IMR-90 (cell line): Measurements from ENCODE around the gene GPR17. TPM values are rescaled to one million over a fixed set of nuclear protein-coding genes. Genes with fewer than 3 reads are reported as not detected.

Experiments used
- ATAC-seq: fragments of 200-7000 bp; cut with Tn5 transposase; 2 replicates; pipeline ENCODE4 v1.9.1; 2020; ENCODE audit warnings: low read depth, mild to moderate bottlenecking, moderate library complexity
- BruUV-seq: library from RNA; stranded (reverse); fragments of 400-500 nt; replicated peaks from 2 replicates; lab custom pipeline; 2021; lab: Mats Ljungman, UMichigan
- CTCF ChIA-PET: fragments of 300-600 bp; formaldehyde crosslinking; extraction: SDS; loops from one replicate; lab custom pipeline; 2021; ENCODE audit warnings: antibody characterized with exemption; lab: Yijun Ruan, JAX
- POLR2A ChIA-PET: fragments of 300-600 bp; sonication (Branson Sonifier 250); formaldehyde crosslinking; loops from one replicate; lab custom pipeline; 2022; ENCODE audit warnings: antibody characterized with exemption; ENCODE audit not compliant: unreplicated experiment; lab: Charles Lee
- DNase-seq: peaks from one replicate; pipeline ENCODE4 v3.0.0; 2013
- H2AFZ ChIP-seq: replicated peaks from 2 replicates; pipeline ENCODE3; 2013; ENCODE audit warnings: low read length, mild to moderate bottlenecking; ENCODE audit not compliant: poor library complexity
- H2AK5ac ChIP-seq: 2 replicates; pipeline ENCODE4 v1.6.1; 2013; ENCODE audit warnings: low read depth, low read length, inconsistent platforms
- H2AK9ac ChIP-seq: replicated peaks from 2 replicates; pipeline ENCODE3; 2013; ENCODE audit warnings: mild to moderate bottlenecking, low read depth, low read length, moderate library complexity; ENCODE audit not compliant: poor library complexity
- H2BK120ac ChIP-seq: 2 replicates; pipeline ENCODE4 v1.6.1; 2013; ENCODE audit warnings: low read depth, low read length, inconsistent platforms
- H2BK15ac ChIP-seq: 3 replicates; pipeline ENCODE4 v1.6.1; 2013; ENCODE audit warnings: low read depth, low read length, inconsistent platforms
- H2BK20ac ChIP-seq: 2 replicates; pipeline ENCODE4 v1.6.1; 2013; ENCODE audit warnings: low read depth, mild to moderate bottlenecking, inconsistent platforms, low read length, moderate library complexity
- H2BK5ac ChIP-seq: 2 replicates; pipeline ENCODE4 v1.6.1; 2013; ENCODE audit warnings: mild to moderate bottlenecking, low read depth, low read length, inconsistent platforms; ENCODE audit not compliant: poor library complexity, severe bottlenecking
- H3K14ac ChIP-seq: replicated peaks from 2 replicates; pipeline ENCODE4 v1.6.1; 2013; ENCODE audit warnings: low read depth, low read length, inconsistent platforms
- H3K18ac ChIP-seq: 2 replicates; pipeline ENCODE4 v1.6.1; 2013; ENCODE audit warnings: low read depth, low read length, control low read depth
- H3K23ac ChIP-seq: 2 replicates; pipeline ENCODE4 v1.6.1; 2013; ENCODE audit warnings: low read depth, low read length, inconsistent platforms
- H3K27ac ChIP-seq: 2 replicates; pipeline ENCODE4 v1.5.1; 2013; ENCODE audit warnings: mild to moderate bottlenecking, control low read depth, low read length; ENCODE audit not compliant: insufficient read depth
- H3K27me3 ChIP-seq: 2 replicates; pipeline ENCODE4 v1.6.1; 2013; ENCODE audit warnings: low read length; ENCODE audit not compliant: control insufficient read depth, insufficient read depth
- H3K36me3 ChIP-seq: 2 replicates; pipeline ENCODE4 v1.6.1; 2013; ENCODE audit warnings: low read length, mixed read lengths; ENCODE audit not compliant: control insufficient read depth, insufficient read depth
- H3K4ac ChIP-seq: 2 replicates; pipeline ENCODE4 v1.6.1; 2013; ENCODE audit warnings: low read depth, low read length, inconsistent platforms
- H3K4me1 ChIP-seq: 2 replicates; pipeline ENCODE4 v1.6.1; 2013; ENCODE audit warnings: low read length, mixed read lengths; ENCODE audit not compliant: control insufficient read depth, insufficient read depth
- H3K4me2 ChIP-seq: 2 replicates; pipeline ENCODE4 v1.6.1; 2013; ENCODE audit warnings: low read depth, mild to moderate bottlenecking, control low read depth, low read length, moderate library complexity
- H3K4me3 ChIP-seq: 2 replicates; pipeline ENCODE4 v1.5.1; 2013; ENCODE audit warnings: low read depth, mild to moderate bottlenecking, control low read depth, low read length, moderate library complexity; ENCODE audit not compliant: insufficient read depth
- H3K56ac ChIP-seq: 2 replicates; pipeline ENCODE4 v1.6.1; 2013; ENCODE audit warnings: low read length, inconsistent platforms; ENCODE audit not compliant: insufficient read depth; ENCODE audit errors: extremely low read depth
- H3K79me1 ChIP-seq, 2 experiments: 2 replicates each; pipeline ENCODE4 v1.6.1; 2013; ENCODE audit warnings: low read length in 2 of 2, inconsistent platforms in 1 of 2, low read depth in 1 of 2
- H3K9ac ChIP-seq: 2 replicates; pipeline ENCODE4 v1.6.1; 2013; ENCODE audit warnings: low read depth, low read length, control low read depth
- H3K9me1 ChIP-seq: 2 replicates; pipeline ENCODE4 v1.6.1; 2013; ENCODE audit warnings: low read length, inconsistent platforms; ENCODE audit not compliant: insufficient read depth
- H3K9me3 ChIP-seq: 2 replicates; pipeline ENCODE4 v1.6.1; 2013; ENCODE audit warnings: low read length; ENCODE audit not compliant: control insufficient read depth, insufficient read depth
- H4K20me1 ChIP-seq: 2 replicates; pipeline ENCODE4 v1.6.1; 2013; ENCODE audit warnings: low read length, inconsistent platforms; ENCODE audit not compliant: insufficient read depth
- H4K5ac ChIP-seq: 2 replicates; pipeline ENCODE4 v1.6.1; 2013; ENCODE audit warnings: mild to moderate bottlenecking, low read depth, low read length, control low read depth
- H4K8ac ChIP-seq, 2 experiments: 2 replicates each; pipeline ENCODE4 v1.6.1; 2013; ENCODE audit warnings: low read depth in 2 of 2, low read length in 2 of 2, control low read depth in 1 of 2, inconsistent platforms in 1 of 2
- H4K91ac ChIP-seq: 2 replicates; pipeline ENCODE4 v1.6.1; 2013; ENCODE audit warnings: low read depth, low read length, inconsistent platforms; ENCODE audit not compliant: insufficient read depth
- BHLHE40 ChIP-seq: fragments of 150-350 bp; IDR thresholded peaks from 2 replicates; pipeline ENCODE4 v1.6.1; 2016; ENCODE audit warnings: mild to moderate bottlenecking, low read depth, low read length
- CEBPB ChIP-seq: IDR thresholded peaks from 2 replicates; pipeline ENCODE4 v1.6.1; 2012; ENCODE audit warnings: low read depth, low read length, improper control_type of control experiment
- CHD1 ChIP-seq: IDR thresholded peaks from 2 replicates; pipeline ENCODE4 v1.6.1; 2012; ENCODE audit warnings: low read depth, low read length, improper control_type of control experiment
- FOS ChIP-seq: fragments of 150-350 bp; IDR thresholded peaks from 2 replicates; pipeline ENCODE4 v1.6.1; 2016; ENCODE audit warnings: low read depth, low read length
- MAFK ChIP-seq: IDR thresholded peaks from 2 replicates; pipeline ENCODE4 v1.6.1; 2012; ENCODE audit warnings: low read depth, low read length, improper control_type of control experiment
- MAZ ChIP-seq: IDR thresholded peaks from 2 replicates; pipeline ENCODE4 v1.6.1; 2012; ENCODE audit warnings: low read depth, mild to moderate bottlenecking, low read length, improper control_type of control experiment, moderate library complexity, borderline replicate concordance
- MXI1 ChIP-seq: IDR thresholded peaks from 2 replicates; pipeline ENCODE4 v1.6.1; 2012; ENCODE audit warnings: low read depth, mild to moderate bottlenecking, low read length, moderate library complexity, borderline replicate concordance
- NFE2L2 ChIP-seq: fragments of 150-350 bp; IDR thresholded peaks from 2 replicates; pipeline ENCODE4 v1.6.1; 2016; ENCODE audit warnings: low read depth, mild to moderate bottlenecking, low read length
- POLR2A ChIP-seq: IDR thresholded peaks from 2 replicates; pipeline ENCODE4 v1.6.1; 2012; ENCODE audit warnings: mild to moderate bottlenecking, low read depth, low read length
- RAD21 ChIP-seq: IDR thresholded peaks from 2 replicates; pipeline ENCODE4 v1.6.1; 2012; ENCODE audit warnings: low read length, improper control_type of control experiment
- RCOR1 ChIP-seq: IDR thresholded peaks from 2 replicates; pipeline ENCODE4 v1.6.1; 2012; ENCODE audit warnings: mild to moderate bottlenecking, low read length, improper control_type of control experiment; ENCODE audit not compliant: insufficient replicate concordance
- SMC3 ChIP-seq: fragments of 150-350 bp; IDR thresholded peaks from 2 replicates; pipeline ENCODE4 v1.6.1; 2016; ENCODE audit warnings: low read depth, mild to moderate bottlenecking, antibody characterized with exemption, low read length, moderate library complexity
- WGBS, 2 experiments: methylation state at CpG; one replicate each; pipeline versions ENCODE4 v1.1.5 to v1.1.7; 2013; ENCODE audit warnings: missing lambda C conversion rate in 2 of 2; ENCODE audit not compliant: insufficient read length in 1 of 2; ENCODE audit errors: extremely low coverage in 2 of 2; 5-methylcytosine and 5-hydroxymethylcytosine counted together
- dilution Hi-C: fragments of 300-500 bp; cut with HindIII; formaldehyde crosslinking; loops from one replicate; pipeline ENCODE4 v1.14.3; 2018; ENCODE audit warnings: low sequenced_read_pairs; ENCODE audit not compliant: unreplicated experiment
- in situ Hi-C: fragments of 300-500 bp; cut with MboI; formaldehyde crosslinking; loops from 3 replicates; pipeline ENCODE4 v1.14.3; 2019; ENCODE audit warnings: low sequenced_read_pairs, inconsistent platforms, mixed read lengths
- intact Hi-C: fragments of 100-400 bp; cut with micrococcal nuclease; formaldehyde crosslinking; loops from 2 replicates; pipeline ENCODE4 v1.10.0; 2022
- polyA plus RNA-seq, 3 experiments: library from polyadenylated mRNA; depleted of rRNA; stranded (reverse); fragments of >200 nt; gene quantifications; 2 replicates each; pipeline ENCODE4 v1.2.3, GENCODE V29; 2012; ENCODE audit warnings: low replicate concordance in 1 of 3
- total RNA-seq: library from RNA; depleted of rRNA; stranded (reverse); fragments of >200 nt; gene quantifications from 2 replicates; pipeline ENCODE4 v1.2.3, GENCODE V29; 2012
- TF ChIP-seq, protein P1 (sequence below): fragments of 150-350 bp; IDR thresholded peaks from 2 replicates; pipeline ENCODE4 v1.6.1; 2017; ENCODE audit warnings: mild to moderate bottlenecking, antibody characterized with exemption, low read length, low read depth
- TF ChIP-seq, protein P2 (sequence below): conservative IDR thresholded peaks from 2 replicates; pipeline ENCODE4 v1.5.1; 2012; ENCODE audit warnings: mild to moderate bottlenecking, low read depth, low read length, improper control_type of control experiment
- TF ChIP-seq, protein P3 (sequence below): fragments of 150-350 bp; IDR thresholded peaks from 2 replicates; pipeline ENCODE4 v1.6.1; 2016; ENCODE audit warnings: low read depth, mild to moderate bottlenecking, low read length, moderate library complexity, borderline replicate concordance

The GPR17 gene
- total and polyA plus RNA-seq, 2 of the 4 experiments (the other 2 are of a cell fraction), result not detected

DNA sequence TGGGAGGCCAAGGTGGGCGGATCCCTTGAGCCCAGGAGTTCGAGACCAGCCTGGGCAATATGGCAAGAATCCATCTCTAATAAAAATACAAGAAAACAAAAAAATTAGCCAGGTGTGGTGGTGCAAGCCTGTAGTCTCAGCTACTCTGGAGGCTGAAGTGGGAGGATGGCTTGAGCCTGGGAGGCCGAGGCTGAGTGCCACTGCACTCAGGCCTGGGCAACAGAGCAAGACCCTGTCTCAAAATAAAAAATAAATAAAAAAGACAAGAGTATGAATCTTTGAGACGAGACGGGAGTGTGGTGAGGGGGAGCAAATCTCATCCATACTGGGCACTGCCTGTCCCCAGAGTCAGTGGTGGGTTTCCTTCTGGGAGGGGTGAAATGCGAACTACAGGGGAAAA, 12.2 kb downstream of the GPR17 start:
- intact Hi-C loops (no loop called here), dilution Hi-C loops (no loop called here), in situ Hi-C loops (no loop called here)
- Histone ChIP-seq H3K4me1 (peaks cover 13% of the 10 kb centered on the region), H3K18ac (no peak overlapping the region), H3K14ac (no peak overlapping the region), H3K9ac (no peak overlapping the region), H3K36me3 (peaks cover 19% of the 10 kb centered on the region), H2AFZ (no peak overlapping the region), H4K5ac (no peak overlapping the region), H3K23ac (no peak overlapping the region), H4K8ac (no peak overlapping the region), H3K79me1 (peaks cover 18 to 55% of the 10 kb centered on the region in 2 experiments), H4K91ac (no peak overlapping the region), H3K27me3 (no peaks in the 10 kb centered on the region), H2AK5ac (no peak overlapping the region), H3K9me3 (peaks cover 2% of the 10 kb centered on the region; the same call in 1 of the 2 replicates), H2BK20ac (no peak overlapping the region), H2BK5ac (no peak overlapping the region), H2BK120ac (no peak overlapping the region), H3K4me3 (no peak overlapping the region), H4K20me1 (peaks cover 62% of the 10 kb centered on the region), H2BK15ac (no peak overlapping the region), H3K4me2 (no peak overlapping the region), H3K4ac (no peak overlapping the region), H3K56ac (no peak overlapping the region), H3K9me1 (peaks cover 28% of the 10 kb centered on the region), H3K27ac (no peak overlapping the region), H2AK9ac (no peak overlapping the region)
- ATAC-seq, result no peak
- 100% methylated on average over 2 of the region's 6 CpGs; no CpG with 5 or more reads in 1 of the 2 experiments for WGBS, 2 experiments
- TF ChIP-seq, protein P1, sequence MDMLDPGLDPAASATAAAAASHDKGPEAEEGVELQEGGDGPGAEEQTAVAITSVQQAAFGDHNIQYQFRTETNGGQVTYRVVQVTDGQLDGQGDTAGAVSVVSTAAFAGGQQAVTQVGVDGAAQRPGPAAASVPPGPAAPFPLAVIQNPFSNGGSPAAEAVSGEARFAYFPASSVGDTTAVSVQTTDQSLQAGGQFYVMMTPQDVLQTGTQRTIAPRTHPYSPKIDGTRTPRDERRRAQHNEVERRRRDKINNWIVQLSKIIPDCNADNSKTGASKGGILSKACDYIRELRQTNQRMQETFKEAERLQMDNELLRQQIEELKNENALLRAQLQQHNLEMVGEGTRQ, result no peak
- TF ChIP-seq NFE2L2, result no peak
- no peak for TF ChIP-seq RAD21
- TF ChIP-seq CEBPB, result no peak
- TF ChIP-seq, protein P2, sequence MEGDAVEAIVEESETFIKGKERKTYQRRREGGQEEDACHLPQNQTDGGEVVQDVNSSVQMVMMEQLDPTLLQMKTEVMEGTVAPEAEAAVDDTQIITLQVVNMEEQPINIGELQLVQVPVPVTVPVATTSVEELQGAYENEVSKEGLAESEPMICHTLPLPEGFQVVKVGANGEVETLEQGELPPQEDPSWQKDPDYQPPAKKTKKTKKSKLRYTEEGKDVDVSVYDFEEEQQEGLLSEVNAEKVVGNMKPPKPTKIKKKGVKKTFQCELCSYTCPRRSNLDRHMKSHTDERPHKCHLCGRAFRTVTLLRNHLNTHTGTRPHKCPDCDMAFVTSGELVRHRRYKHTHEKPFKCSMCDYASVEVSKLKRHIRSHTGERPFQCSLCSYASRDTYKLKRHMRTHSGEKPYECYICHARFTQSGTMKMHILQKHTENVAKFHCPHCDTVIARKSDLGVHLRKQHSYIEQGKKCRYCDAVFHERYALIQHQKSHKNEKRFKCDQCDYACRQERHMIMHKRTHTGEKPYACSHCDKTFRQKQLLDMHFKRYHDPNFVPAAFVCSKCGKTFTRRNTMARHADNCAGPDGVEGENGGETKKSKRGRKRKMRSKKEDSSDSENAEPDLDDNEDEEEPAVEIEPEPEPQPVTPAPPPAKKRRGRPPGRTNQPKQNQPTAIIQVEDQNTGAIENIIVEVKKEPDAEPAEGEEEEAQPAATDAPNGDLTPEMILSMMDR, result no peak
- no peak for TF ChIP-seq MAZ
- no peak for TF ChIP-seq MAFK
- no peak for TF ChIP-seq CHD1
- no peak for TF ChIP-seq BHLHE40
- TF ChIP-seq MXI1, result no peak
- TF ChIP-seq, protein P3, sequence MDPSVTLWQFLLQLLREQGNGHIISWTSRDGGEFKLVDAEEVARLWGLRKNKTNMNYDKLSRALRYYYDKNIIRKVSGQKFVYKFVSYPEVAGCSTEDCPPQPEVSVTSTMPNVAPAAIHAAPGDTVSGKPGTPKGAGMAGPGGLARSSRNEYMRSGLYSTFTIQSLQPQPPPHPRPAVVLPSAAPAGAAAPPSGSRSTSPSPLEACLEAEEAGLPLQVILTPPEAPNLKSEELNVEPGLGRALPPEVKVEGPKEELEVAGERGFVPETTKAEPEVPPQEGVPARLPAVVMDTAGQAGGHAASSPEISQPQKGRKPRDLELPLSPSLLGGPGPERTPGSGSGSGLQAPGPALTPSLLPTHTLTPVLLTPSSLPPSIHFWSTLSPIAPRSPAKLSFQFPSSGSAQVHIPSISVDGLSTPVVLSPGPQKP, result no peak
- TF ChIP-seq RCOR1, result no peak
- no peak for TF ChIP-seq SMC3
- TF ChIP-seq POLR2A, result no peak
- no peak for TF ChIP-seq FOS
- no TSS peak for BruUV-seq
- CTCF ChIA-PET, result no interaction called here
- POLR2A ChIA-PET, result no interaction called here
- no peak for DNase-seq
